Activated CD8-positive, alpha-beta T cell treated with anti-CD3 and anti-CD28 coated beads for 36 hours (primary cell): ENCODE data around the gene SMIM14. TPM values are rescaled to one million over a fixed set of nuclear protein-coding genes. Genes with fewer than 3 reads are reported as not detected.
"Not testable (repeated sequence)": the region's sequence is repeated elsewhere in the genome, so short reads cannot be mapped to it uniquely, and the experiment has no call there.

Source experiments
- ATAC-seq: fragments of 200-7000 bp; cut with Tn5 transposase; one replicate; pipeline ENCODE4 v1.10.0; 2021; ENCODE audit warnings: mild to moderate bottlenecking, moderate library complexity
- CTCF ChIA-PET: fragments of 350-600 bp; sonication (Branson Sonifier 250); formaldehyde crosslinking; loops from one replicate; lab custom pipeline; 2021; ENCODE audit warnings: antibody characterized with exemption; lab: Charles Lee
- POLR2A ChIA-PET: fragments of 350-600 bp; sonication (Branson Sonifier 250); formaldehyde crosslinking; loops from one replicate; lab custom pipeline; 2021; ENCODE audit warnings: antibody characterized with exemption; lab: Charles Lee
- DNase-seq: peaks from one replicate; pipeline ENCODE4 v3.0.0-alpha.2; 2020
- H3K27ac Mint-ChIP-seq: one replicate; pipeline ENCODE4 v1.8.0; 2021; ENCODE audit warnings: mild to moderate bottlenecking, mixed read lengths
- H3K27me3 Mint-ChIP-seq: one replicate; pipeline ENCODE4 v1.8.0; 2021; ENCODE audit warnings: mixed read lengths
- H3K36me3 Mint-ChIP-seq: one replicate; pipeline ENCODE4 v1.8.0; 2021; ENCODE audit warnings: low read depth, mixed read lengths
- H3K4me1 Mint-ChIP-seq: one replicate; pipeline ENCODE4 v1.8.0; 2021; ENCODE audit warnings: low read depth, mixed read lengths
- H3K4me3 Mint-ChIP-seq: one replicate; pipeline ENCODE4 v1.8.0; 2021; ENCODE audit warnings: mild to moderate bottlenecking, moderate library complexity, mixed read lengths
- H3K9me3 Mint-ChIP-seq: one replicate; pipeline ENCODE4 v1.8.0; 2021; ENCODE audit warnings: mixed read lengths
- CTCF ChIP-seq: fragments of 200-600 bp; IDR thresholded peaks from one replicate; pipeline ENCODE4 v1.8.0; 2022; ENCODE audit warnings: antibody characterized with exemption, mild to moderate bottlenecking
- intact Hi-C: fragments of 100-400 bp; cut with micrococcal nuclease; formaldehyde crosslinking; loops from one replicate; pipeline ENCODE4 v1.10.0; 2022
- total RNA-seq, 2 experiments: library from RNA; stranded (reverse); gene quantifications; one replicate each; pipeline ENCODE4 v1.2.3, GENCODE V29; 2021

SMIM14 gene
- total RNA-seq, 2 experiments from 2014 or later, result 0.87 to 2.0 TPM

GRCh38 chr4:39655211-39655610 is 16.5 kb upstream of the SMIM14 start:
- H3K4me1 Mint-ChIP-seq, result peaks cover 5% of the 10 kb centered on the region
- ATAC-seq (no peak), DNase-seq (no peak)
- no peak for TF ChIP-seq CTCF
- H3K9me3 Mint-ChIP-seq, result no peaks in the 10 kb centered on the region
- H3K4me3 Mint-ChIP-seq, result no peak overlapping the region
- intact Hi-C loops, result no loop called here
- ChIA-PET CTCF (no interaction called here), POLR2A (no interaction called here)
- no peaks in the 10 kb centered on the region for H3K36me3 Mint-ChIP-seq
- no peaks in the 10 kb centered on the region for H3K27me3 Mint-ChIP-seq
- H3K27ac Mint-ChIP-seq, result no peak overlapping the region

GRCh38 chr4:39651586-39651985 is 12.9 kb upstream of the SMIM14 start:
- H3K36me3 Mint-ChIP-seq, ATAC-seq, H3K27me3 Mint-ChIP-seq, CTCF ChIA-PET, H3K27ac Mint-ChIP-seq, POLR2A ChIA-PET, intact Hi-C loops, H3K9me3 Mint-ChIP-seq, H3K4me3 Mint-ChIP-seq, DNase-seq, H3K4me1 Mint-ChIP-seq: not testable (repeated sequence)

- ChIA-PET POLR2A (interaction anchor here (1.8 kb wide), 1 partner anchor 11 kb away, joined by 7 read pairs; the partner anchor contains the start of gene SMIM14), CTCF (no interaction called here)
- Mint-ChIP-seq H3K27me3 (no peaks in the 10 kb centered on the region), H3K4me1 (no peaks in the 10 kb centered on the region), H3K4me3 (no peak overlapping the region), H3K36me3 (no peaks in the 10 kb centered on the region), H3K27ac (no peak overlapping the region), H3K9me3 (no peaks in the 10 kb centered on the region)
- intact Hi-C loops, result no loop called here
- no peak for TF ChIP-seq CTCF
- no peak for DNase-seq
- ATAC-seq, result no peak
Measured at GRCh38 chr4:39649639-39650265, 11.1 kb upstream of the SMIM14 start.

- no peak for DNase-seq
- Mint-ChIP-seq H3K27me3 (no peaks in the 10 kb centered on the region), H3K36me3 (no peaks in the 10 kb centered on the region), H3K4me3 (no peak overlapping the region), H3K9me3 (no peaks in the 10 kb centered on the region), H3K4me1 (no peaks in the 10 kb centered on the region), H3K27ac (no peak overlapping the region)
- TF ChIP-seq CTCF, result no peak
- ChIA-PET POLR2A (interaction anchor here (1.8 kb wide), 1 partner anchor 11 kb away, joined by 7 read pairs; the partner anchor contains the start of gene SMIM14), CTCF (no interaction called here)
- intact Hi-C loops, result no loop called here
- no peak for ATAC-seq
Measured at GRCh38 chr4:39648827-39649558, 10.3 kb upstream of the SMIM14 start.

- DNase-seq, result no peak
- H3K27ac Mint-ChIP-seq, result no peak overlapping the region
- ChIA-PET POLR2A (interaction anchor here (1.8 kb wide), 1 partner anchor 10 kb away, joined by 7 read pairs; the partner anchor contains the start of gene SMIM14), CTCF (no interaction called here)
- ATAC-seq, result no peak
- H3K4me1 Mint-ChIP-seq, result no peaks in the 10 kb centered on the region
- H3K9me3 Mint-ChIP-seq, result no peaks in the 10 kb centered on the region
- no peaks in the 10 kb centered on the region for H3K27me3 Mint-ChIP-seq
- no peaks in the 10 kb centered on the region for H3K36me3 Mint-ChIP-seq
- H3K4me3 Mint-ChIP-seq, result no peak overlapping the region
- intact Hi-C loops, result no loop called here
- no peak for TF ChIP-seq CTCF
Measured at GRCh38 chr4:39648213-39648612, 9.5 kb upstream of the SMIM14 start.
